ENCODE measurements around the gene GGT6. TPM values are rescaled to one million over a fixed set of nuclear protein-coding genes. Genes with fewer than 3 reads are reported as not detected.

GGT6 gene
- total RNA-seq, 3 donors from 2014 or later: 98.0 to 219 (median 189) TPM

- TF ChIP-seq CTCF (IDR thresholded peaks at IDR 0.05): no peak
- H3K4me3 ChIP-seq: no peak overlapping the region
- no peaks in the 10 kb centered on the region for H3K36me3 ChIP-seq (ENCODE audit: low read depth)
- H3K9me3 ChIP-seq: no peaks in the 10 kb centered on the region
- ATAC-seq (no peak), DNase-seq (no peak)
- intact Hi-C loops (cut with DNase I, micrococcal nuclease): no loop called here
- H3K4me1 ChIP-seq (ENCODE audit: low read depth): no peaks in the 10 kb centered on the region
Measured at GRCh38 chr17:4544135-4544950, 16.0 kb downstream of the GGT6 start.

GRCh38 chr17:4543557-4544026 is 16.8 kb downstream of the GGT6 start:
- TF ChIP-seq CTCF (IDR thresholded peaks at IDR 0.05): no peak
- Histone ChIP-seq H3K4me3 (no peak overlapping the region), H3K4me1 (ENCODE audit: low read depth) (no peaks in the 10 kb centered on the region), H3K9me3 (no peaks in the 10 kb centered on the region), H3K36me3 (ENCODE audit: low read depth) (no peaks in the 10 kb centered on the region)
- ATAC-seq (no peak), DNase-seq (no peak)
- intact Hi-C loops (cut with DNase I, micrococcal nuclease): no loop called here

GRCh38 chr17:4542726-4543191 is 17.6 kb downstream of the GGT6 start:
- intact Hi-C loops (cut with DNase I, micrococcal nuclease): no loop called here
- no peaks in the 10 kb centered on the region for H3K9me3 ChIP-seq
- no peak for TF ChIP-seq CTCF (IDR thresholded peaks at IDR 0.05)
- no peak overlapping the region for H3K4me3 ChIP-seq
- DNase-seq (no peak), ATAC-seq (no peak)
- no peaks in the 10 kb centered on the region for H3K36me3 ChIP-seq (ENCODE audit: low read depth)
- H3K4me1 ChIP-seq (ENCODE audit: low read depth): no peaks in the 10 kb centered on the region

- no peak for TF ChIP-seq CTCF (IDR thresholded peaks at IDR 0.05)
- no peaks in the 10 kb centered on the region for H3K36me3 ChIP-seq (ENCODE audit: low read depth)
- H3K4me3 ChIP-seq: no peak overlapping the region
- no peak for DNase-seq
- H3K4me1 ChIP-seq (ENCODE audit: low read depth): no peaks in the 10 kb centered on the region
- H3K9me3 ChIP-seq: no peaks in the 10 kb centered on the region
- intact Hi-C loops (cut with DNase I, micrococcal nuclease): no loop called here
- ATAC-seq: no peak
Measured at GRCh38 chr17:4542003-4542725, 18.2 kb downstream of the GGT6 start.

- Histone ChIP-seq H3K4me1 (ENCODE audit: low read depth) (peaks cover 5% of the 10 kb centered on the region), H3K9me3 (no peaks in the 10 kb centered on the region), H3K4me3 (no peak overlapping the region), H3K36me3 (ENCODE audit: low read depth) (no peaks in the 10 kb centered on the region)
- intact Hi-C loops (cut with DNase I, micrococcal nuclease): no loop called here
- no peak for TF ChIP-seq CTCF (IDR thresholded peaks at IDR 0.05)
- DNase-seq: no peak
- ATAC-seq: no peak
Measured at GRCh38 chr17:4541328-4542002, 18.9 kb downstream of the GGT6 start.
